HCT116 (cell line): Measurements from ENCODE around the gene CTIF. TPM values are rescaled to one million over a fixed set of nuclear protein-coding genes. Genes with fewer than 3 reads are reported as not detected.

Experiments used
- ATAC-seq: fragments of 200-7000 bp; cut with Tn5 transposase; 2 replicates; pipeline ENCODE4 v1.9.1; 2020; ENCODE audit warnings: mild to moderate bottlenecking, moderate library complexity
- BruUV-seq: library from RNA; stranded (reverse); fragments of 400-500 nt; replicated peaks from 2 replicates; lab custom pipeline; 2021; lab: Mats Ljungman, UMichigan
- CTCF ChIA-PET: fragments of 300-600 bp; sonication (Branson Sonifier 250); formaldehyde crosslinking; loops from one replicate; lab custom pipeline; 2021; ENCODE audit warnings: antibody characterized with exemption; lab: Charles Lee
- POLR2A ChIA-PET: fragments of 300-600, 350-600 bp; sonication (Branson Sonifier 250); formaldehyde crosslinking; loops from one replicate; lab custom pipeline; 2021; ENCODE audit warnings: antibody characterized with exemption; lab: Charles Lee
- RAD21 ChIA-PET, 2 experiments: fragments of 300-600 bp; sonication (Branson Sonifier 250); formaldehyde crosslinking; loops; one replicate each; lab custom pipeline; 2023; ENCODE audit warnings: low total read pairs in 2 of 2; ENCODE audit not compliant: uncharacterized antibody in 2 of 2, unreplicated experiment in 2 of 2, low non-redundant PET in 1 of 2; lab: Charles Lee
- DNase-seq: peaks from one replicate; pipeline ENCODE4 v3.0.0-alpha.2; 2010; ENCODE audit warnings: low read depth, low spot score
- H2AFZ ChIP-seq: fragments of 200-600 bp; shearing (Covaris generic), sonication (generic); 2 replicates; pipeline ENCODE4 v1.6.1; 2017; ENCODE audit warnings: low read depth, mixed run types, mixed read lengths, antibody characterized with exemption, low read length; ENCODE audit not compliant: poor library complexity, severe bottlenecking
- H3K27ac ChIP-seq: 2 replicates; pipeline ENCODE4 v1.5.1; 2012; ENCODE audit warnings: low read depth, low read length
- H3K27me3 ChIP-seq: fragments of 200-600 bp; sonication (generic); 2 replicates; pipeline ENCODE4 v1.6.1; 2016; ENCODE audit warnings: mixed run types, low read length, mixed read lengths; ENCODE audit not compliant: insufficient read depth
- H3K36me3 ChIP-seq, 2 experiments: fragments of 200-500 bp in 1 of 2; fragments of 200-600 bp in 1 of 2; sonication (Bioruptor generic) in 1 of 2; sonication (generic) in 1 of 2; 2 replicates each; pipeline versions ENCODE4 v1.5.1 to v1.6.1; 2014 to 2016; ENCODE audit warnings: low read length in 2 of 2, inconsistent platforms in 1 of 2, mixed read lengths in 1 of 2, mixed run types in 1 of 2; ENCODE audit not compliant: insufficient read depth in 2 of 2, control insufficient read depth in 1 of 2
- H3K4me1 ChIP-seq, 2 experiments: fragments of 200-600 bp in 1 of 2; sonication (generic) in 1 of 2; 2 replicates each; pipeline versions ENCODE4 v1.5.1 to v1.6.1; 2012 to 2017; ENCODE audit warnings: low read length in 2 of 2, inconsistent platforms in 1 of 2, mild to moderate bottlenecking in 1 of 2, mixed read lengths in 1 of 2, mixed run types in 1 of 2, moderate library complexity in 1 of 2; ENCODE audit not compliant: insufficient read depth in 2 of 2, control insufficient read depth in 1 of 2
- H3K4me2 ChIP-seq: fragments of 200-600 bp; sonication (generic); 2 replicates; pipeline ENCODE4 v1.6.1; 2017; ENCODE audit warnings: mixed run types, low read length, mixed read lengths
- H3K4me3 ChIP-seq, 2 experiments: fragments of 200-600 bp in 1 of 2; sonication (generic) in 1 of 2; replicated peaks in 1 of 2; 2 replicates each; pipeline ENCODE4 v1.5.1; 2011 to 2016; ENCODE audit warnings: low read length in 2 of 2, control low read depth in 1 of 2, low read depth in 1 of 2, mild to moderate bottlenecking in 1 of 2, mixed read lengths in 1 of 2, mixed run types in 1 of 2
- H3K79me2 ChIP-seq: fragments of 200-600 bp; sonication (generic); 2 replicates; pipeline ENCODE4 v1.6.1; 2017; ENCODE audit warnings: mild to moderate bottlenecking, mixed run types, low read length, moderate library complexity, mixed read lengths; ENCODE audit not compliant: insufficient read depth
- H3K9ac ChIP-seq: fragments of 200-600 bp; sonication (generic); 2 replicates; pipeline ENCODE4 v1.6.1; 2016; ENCODE audit warnings: low read length, mixed read lengths
- H3K9me2 ChIP-seq: fragments of 200-600 bp; sonication (generic), shearing (Covaris generic); 2 replicates; pipeline ENCODE4 v1.6.1; 2017; ENCODE audit warnings: mixed run types, mild to moderate bottlenecking, moderate library complexity; ENCODE audit not compliant: insufficient read depth
- H3K9me3 ChIP-seq, 2 experiments: fragments of 200-500 bp in 1 of 2; fragments of 200-600 bp in 1 of 2; sonication (Bioruptor generic) in 1 of 2; sonication (generic) in 1 of 2; 2 replicates each; pipeline ENCODE4 v1.6.1; 2014 to 2017; ENCODE audit warnings: low read length in 2 of 2, mixed read lengths in 2 of 2, inconsistent platforms in 1 of 2, low read depth in 1 of 2, mild to moderate bottlenecking in 1 of 2, mixed run types in 1 of 2, moderate library complexity in 1 of 2; ENCODE audit not compliant: control insufficient read depth in 1 of 2, insufficient read depth in 1 of 2
- H4K20me1 ChIP-seq: fragments of 200-600 bp; sonication (generic), shearing (Covaris generic); 2 replicates; pipeline ENCODE4 v1.6.1; 2017; ENCODE audit warnings: mixed run types, mild to moderate bottlenecking, moderate library complexity; ENCODE audit not compliant: insufficient read depth
- CBX3 ChIP-seq: IDR thresholded peaks from 2 replicates; pipeline ENCODE4 v1.6.1; 2012; ENCODE audit warnings: low read depth
- EZH2phosphoT487 ChIP-seq: fragments of 200-600 bp; IDR thresholded peaks from 2 replicates; pipeline ENCODE4 v1.6.1; 2018; ENCODE audit warnings: antibody characterized with exemption, borderline replicate concordance
- SIN3A ChIP-seq: IDR thresholded peaks from 2 replicates; pipeline ENCODE4 v1.6.1; 2012; ENCODE audit warnings: low read depth
- SP1 ChIP-seq: IDR thresholded peaks from 2 replicates; pipeline ENCODE4 v1.6.1; 2012; ENCODE audit warnings: low read depth
- SRF ChIP-seq: IDR thresholded peaks from 2 replicates; pipeline ENCODE4 v1.6.1; 2012; ENCODE audit warnings: low read depth
- TCF7L2 ChIP-seq: IDR thresholded peaks from 2 replicates; pipeline ENCODE4 v1.7.0; 2011; ENCODE audit warnings: borderline replicate concordance, inconsistent platforms; ENCODE audit not compliant: insufficient read depth, insufficient read length; ENCODE audit errors: extremely low read depth
- YY1 ChIP-seq: IDR thresholded peaks from 2 replicates; pipeline ENCODE4 v1.6.1; 2011; ENCODE audit warnings: low read length, low read depth, moderate library complexity, mild to moderate bottlenecking; ENCODE audit not compliant: insufficient replicate concordance; ENCODE audit errors: extremely low read depth
- ZFX ChIP-seq: fragments of 450-650 bp; IDR thresholded peaks from 2 replicates; pipeline ENCODE4 v1.6.1; 2017
- intact Hi-C: fragments of 100-400 bp; cut with micrococcal nuclease; formaldehyde crosslinking; loops from 2 replicates; pipeline ENCODE4 v1.10.0; 2022
- total RNA-seq: library from RNA; stranded (reverse); gene quantifications from one replicate; pipeline ENCODE4 v1.2.1, GENCODE V29; 2021; ENCODE audit not compliant: unreplicated experiment
- TF ChIP-seq, protein P1 (sequence below), 3 experiments: fragments of 200-600 bp in 1 of 3; sonication (generic) in 1 of 3; IDR thresholded peaks in 2 of 3; conservative IDR thresholded peaks in 1 of 3; 2 replicates each; pipeline ENCODE4 v1.5.1; 2012 to 2017; ENCODE audit warnings: low read depth in 2 of 3, low read length in 2 of 3, antibody characterized with exemption in 1 of 3, borderline replicate concordance in 1 of 3, control low read depth in 1 of 3, mild to moderate bottlenecking in 1 of 3, mixed read lengths in 1 of 3, mixed run types in 1 of 3, moderate library complexity in 1 of 3; ENCODE audit not compliant: insufficient read depth in 1 of 3
- TF ChIP-seq, protein P2 (sequence below): IDR thresholded peaks from 2 replicates; pipeline ENCODE4 v1.6.1; 2011; ENCODE audit warnings: mild to moderate bottlenecking, low read length, moderate library complexity; ENCODE audit not compliant: insufficient replicate concordance; ENCODE audit errors: extremely low read depth
- TF ChIP-seq, protein P3 (sequence below): IDR thresholded peaks from 2 replicates; pipeline ENCODE4 v1.6.1; 2012

Gene CTIF
- total RNA-seq, 1 experiment from 2014 or later = 19.7 TPM

DNA sequence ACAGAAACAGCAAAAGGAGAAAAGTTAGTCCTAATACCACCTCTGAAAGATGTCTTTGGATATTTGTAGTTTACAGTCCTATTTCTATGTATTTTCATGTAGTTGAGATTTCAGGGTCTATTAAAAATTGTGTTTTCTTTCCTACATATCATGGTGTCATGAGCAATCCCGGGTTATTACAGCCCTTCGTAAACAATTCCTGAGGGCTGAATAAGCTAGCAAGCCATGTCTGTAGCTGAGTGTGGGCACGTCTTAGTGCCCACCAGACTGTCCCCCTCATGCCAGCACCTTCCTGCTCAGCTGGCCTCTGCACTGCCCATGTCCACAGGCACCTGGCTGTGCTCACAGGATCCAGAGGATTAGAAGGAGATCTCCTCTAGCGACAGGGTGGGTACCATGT lies 60.6 kb downstream of the CTIF start:
- intact Hi-C loops = no loop called here
- ChIA-PET RAD21 (no interaction called here), CTCF (no interaction called here)
- no peak for DNase-seq
- H3K36me3 ChIP-seq = no peaks in the 10 kb centered on the region
- TF ChIP-seq ZFX (no peak), CBX3 (no peak), SP1 (no peak), YY1 (no peak), TCF7L2 (no peak)
- TF ChIP-seq, protein P1, sequence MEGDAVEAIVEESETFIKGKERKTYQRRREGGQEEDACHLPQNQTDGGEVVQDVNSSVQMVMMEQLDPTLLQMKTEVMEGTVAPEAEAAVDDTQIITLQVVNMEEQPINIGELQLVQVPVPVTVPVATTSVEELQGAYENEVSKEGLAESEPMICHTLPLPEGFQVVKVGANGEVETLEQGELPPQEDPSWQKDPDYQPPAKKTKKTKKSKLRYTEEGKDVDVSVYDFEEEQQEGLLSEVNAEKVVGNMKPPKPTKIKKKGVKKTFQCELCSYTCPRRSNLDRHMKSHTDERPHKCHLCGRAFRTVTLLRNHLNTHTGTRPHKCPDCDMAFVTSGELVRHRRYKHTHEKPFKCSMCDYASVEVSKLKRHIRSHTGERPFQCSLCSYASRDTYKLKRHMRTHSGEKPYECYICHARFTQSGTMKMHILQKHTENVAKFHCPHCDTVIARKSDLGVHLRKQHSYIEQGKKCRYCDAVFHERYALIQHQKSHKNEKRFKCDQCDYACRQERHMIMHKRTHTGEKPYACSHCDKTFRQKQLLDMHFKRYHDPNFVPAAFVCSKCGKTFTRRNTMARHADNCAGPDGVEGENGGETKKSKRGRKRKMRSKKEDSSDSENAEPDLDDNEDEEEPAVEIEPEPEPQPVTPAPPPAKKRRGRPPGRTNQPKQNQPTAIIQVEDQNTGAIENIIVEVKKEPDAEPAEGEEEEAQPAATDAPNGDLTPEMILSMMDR (IDR thresholded peaks at IDR 0.05 in 2 of 3, conservative IDR thresholded peaks at IDR 0.05 in 1 of 3; ENCODE audit: borderline replicate concordance in 1 of 3, insufficient read depth in 1 of 3, low read depth in 2 of 3, low read length in 2 of 3) = no peak
- TF ChIP-seq, all 23 proteins: peak for 0
- POLR2A ChIA-PET = no interaction called here
- no peak for ATAC-seq
- H4K20me1 ChIP-seq = no peaks in the 10 kb centered on the region
- no peak overlapping the region for H3K4me3 ChIP-seq
- H3K27me3 ChIP-seq = no peaks in the 10 kb centered on the region
- no peak overlapping the region for H3K27ac ChIP-seq
- H3K4me1 ChIP-seq = no peaks in the 10 kb centered on the region; a peak in 1 of 4 replicates
- H2AFZ ChIP-seq = no peak overlapping the region
- no peaks in the 10 kb centered on the region for H3K9me3 ChIP-seq
- no peak overlapping the region for H3K4me2 ChIP-seq
- no peaks in the 10 kb centered on the region for H3K79me2 ChIP-seq
- BruUV-seq = no TSS peak
- no peak overlapping the region for H3K9ac ChIP-seq
- H3K9me2 ChIP-seq = no peaks in the 10 kb centered on the region

DNA sequence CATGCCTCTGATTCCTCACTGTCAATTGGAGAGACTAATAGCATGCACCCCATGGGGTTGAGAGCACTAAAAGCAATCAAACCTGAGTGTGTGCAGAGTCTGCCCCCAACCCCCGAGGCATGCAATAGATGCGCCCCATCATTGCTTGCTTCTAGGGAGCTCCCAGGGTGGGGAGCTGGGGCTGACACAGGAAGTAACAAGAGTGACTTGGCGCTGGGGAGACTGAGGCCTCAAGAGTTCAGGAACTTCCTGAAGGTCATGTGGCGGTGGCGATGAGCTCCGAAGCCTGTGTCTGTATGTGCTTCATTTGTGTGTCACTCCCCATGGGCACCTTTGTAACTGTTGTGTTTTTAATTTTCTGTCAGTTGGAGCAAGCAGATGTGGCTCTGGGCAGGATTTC lies 61.2 kb downstream of the CTIF start:
- H3K4me3 ChIP-seq = no peak overlapping the region
- no peaks in the 10 kb centered on the region for H3K9me2 ChIP-seq
- ChIA-PET POLR2A (no interaction called here), RAD21 (no interaction called here), CTCF (no interaction called here)
- no peaks in the 10 kb centered on the region for H3K79me2 ChIP-seq
- no TSS peak for BruUV-seq
- no peak for DNase-seq
- no peaks in the 10 kb centered on the region; a peak in 1 of 4 replicates for H3K4me1 ChIP-seq
- no peak for ATAC-seq
- H2AFZ ChIP-seq = no peak overlapping the region
- no peak overlapping the region for H3K27ac ChIP-seq
- H3K27me3 ChIP-seq = no peaks in the 10 kb centered on the region
- H3K9ac ChIP-seq = no peak overlapping the region
- no peak overlapping the region for H3K4me2 ChIP-seq
- no peaks in the 10 kb centered on the region for H3K36me3 ChIP-seq
- no peaks in the 10 kb centered on the region for H3K9me3 ChIP-seq
- intact Hi-C loops = no loop called here
- H4K20me1 ChIP-seq = no peaks in the 10 kb centered on the region
- TF ChIP-seq, protein P1 (IDR thresholded peaks at IDR 0.05 in 2 of 3, conservative IDR thresholded peaks at IDR 0.05 in 1 of 3; ENCODE audit: borderline replicate concordance in 1 of 3, insufficient read depth in 1 of 3, low read depth in 2 of 3, low read length in 2 of 3) = no peak
- TF ChIP-seq EZH2phosphoT487 = no peak
- no peak for TF ChIP-seq TCF7L2
- TF ChIP-seq, protein P2, sequence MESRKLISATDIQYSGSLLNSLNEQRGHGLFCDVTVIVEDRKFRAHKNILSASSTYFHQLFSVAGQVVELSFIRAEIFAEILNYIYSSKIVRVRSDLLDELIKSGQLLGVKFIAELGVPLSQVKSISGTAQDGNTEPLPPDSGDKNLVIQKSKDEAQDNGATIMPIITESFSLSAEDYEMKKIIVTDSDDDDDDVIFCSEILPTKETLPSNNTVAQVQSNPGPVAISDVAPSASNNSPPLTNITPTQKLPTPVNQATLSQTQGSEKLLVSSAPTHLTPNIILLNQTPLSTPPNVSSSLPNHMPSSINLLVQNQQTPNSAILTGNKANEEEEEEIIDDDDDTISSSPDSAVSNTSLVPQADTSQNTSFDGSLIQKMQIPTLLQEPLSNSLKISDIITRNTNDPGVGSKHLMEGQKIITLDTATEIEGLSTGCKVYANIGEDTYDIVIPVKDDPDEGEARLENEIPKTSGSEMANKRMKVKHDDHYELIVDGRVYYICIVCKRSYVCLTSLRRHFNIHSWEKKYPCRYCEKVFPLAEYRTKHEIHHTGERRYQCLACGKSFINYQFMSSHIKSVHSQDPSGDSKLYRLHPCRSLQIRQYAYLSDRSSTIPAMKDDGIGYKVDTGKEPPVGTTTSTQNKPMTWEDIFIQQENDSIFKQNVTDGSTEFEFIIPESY = no peak
- no peak for TF ChIP-seq YY1
- TF ChIP-seq SRF = no peak
- no peak for TF ChIP-seq SIN3A
- TF ChIP-seq ZFX = no peak
- TF ChIP-seq, protein P3, sequence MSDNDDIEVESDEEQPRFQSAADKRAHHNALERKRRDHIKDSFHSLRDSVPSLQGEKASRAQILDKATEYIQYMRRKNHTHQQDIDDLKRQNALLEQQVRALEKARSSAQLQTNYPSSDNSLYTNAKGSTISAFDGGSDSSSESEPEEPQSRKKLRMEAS = no peak
